ENCODE results near the gene CCDC107. TPM values are rescaled to one million over a fixed set of nuclear protein-coding genes. Genes with fewer than 3 reads are reported as not detected.
A peak's percentile ranks its signal among the peaks of the same experiment; 100 is the strongest.

The CCDC107 gene
- total and polyA plus RNA-seq, 2 of the 13 experiments (the other 11 are each of a cell fraction or from before 2014, with no cell fraction given) = 7.1 to 15.2 TPM

DNA sequence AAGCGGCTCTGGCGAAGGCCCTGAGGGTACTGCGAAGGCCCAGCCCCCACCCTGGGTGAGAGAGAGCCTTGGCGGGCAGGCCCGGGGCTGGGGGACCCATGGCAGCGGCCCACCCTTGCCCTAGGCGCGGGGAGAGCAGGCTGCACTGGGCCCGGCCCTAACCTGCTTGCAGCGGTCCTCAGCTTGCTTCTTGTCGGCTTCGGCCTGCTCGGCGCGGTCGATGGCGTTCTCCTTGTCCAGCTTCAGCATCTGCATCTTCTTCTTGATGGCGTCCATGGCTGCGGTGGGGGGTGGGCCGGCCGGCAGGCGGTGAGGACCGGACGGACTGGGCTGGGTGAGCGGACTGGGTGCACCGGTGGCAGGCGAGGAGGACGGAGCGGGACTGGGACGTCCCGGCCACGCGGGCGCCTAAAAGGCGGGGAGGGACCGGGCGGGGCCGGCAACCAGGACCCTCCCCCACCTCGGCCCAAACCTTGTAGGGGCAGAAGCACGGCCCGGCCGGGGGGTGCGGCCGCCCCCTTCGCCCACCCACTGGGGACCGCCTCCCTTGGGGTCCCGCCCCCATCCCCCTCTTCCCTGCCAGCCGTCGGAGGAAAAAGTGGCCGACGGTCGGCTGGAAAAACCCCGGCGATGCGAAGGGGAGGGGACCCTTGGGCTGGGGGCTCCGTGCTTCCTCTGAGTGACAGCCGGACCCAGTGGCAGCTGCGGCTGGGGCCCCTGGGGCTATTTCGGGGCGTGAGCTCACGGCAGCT lies 31.6 kb downstream of the CCDC107 start, which contains the start of gene TPM2 (continued):
- TF ChIP-seq, protein P1, sequence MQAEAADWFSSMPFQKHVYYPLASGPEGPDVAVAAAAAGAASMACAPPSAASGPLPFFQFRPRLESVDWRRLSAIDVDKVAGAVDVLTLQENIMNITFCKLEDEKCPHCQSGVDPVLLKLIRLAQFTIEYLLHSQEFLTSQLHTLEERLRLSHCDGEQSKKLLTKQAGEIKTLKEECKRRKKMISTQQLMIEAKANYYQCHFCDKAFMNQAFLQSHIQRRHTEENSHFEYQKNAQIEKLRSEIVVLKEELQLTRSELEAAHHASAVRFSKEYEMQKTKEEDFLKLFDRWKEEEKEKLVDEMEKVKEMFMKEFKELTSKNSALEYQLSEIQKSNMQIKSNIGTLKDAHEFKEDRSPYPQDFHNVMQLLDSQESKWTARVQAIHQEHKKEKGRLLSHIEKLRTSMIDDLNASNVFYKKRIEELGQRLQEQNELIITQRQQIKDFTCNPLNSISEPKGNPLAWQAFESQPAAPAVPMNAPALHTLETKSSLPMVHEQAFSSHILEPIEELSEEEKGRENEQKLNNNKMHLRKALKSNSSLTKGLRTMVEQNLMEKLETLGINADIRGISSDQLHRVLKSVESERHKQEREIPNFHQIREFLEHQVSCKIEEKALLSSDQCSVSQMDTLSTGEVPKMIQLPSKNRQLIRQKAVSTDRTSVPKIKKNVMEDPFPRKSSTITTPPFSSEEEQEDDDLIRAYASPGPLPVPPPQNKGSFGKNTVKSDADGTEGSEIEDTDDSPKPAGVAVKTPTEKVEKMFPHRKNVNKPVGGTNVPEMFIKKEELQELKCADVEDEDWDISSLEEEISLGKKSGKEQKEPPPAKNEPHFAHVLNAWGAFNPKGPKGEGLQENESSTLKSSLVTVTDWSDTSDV (CRISPR knock-in tag; IDR thresholded peaks at IDR 0.05) = no peak
- TF ChIP-seq SCMH1 (CRISPR knock-in tag; IDR thresholded peaks at IDR 0.05; ENCODE audit: borderline replicate concordance) (no peak), SP2 (CRISPR knock-in tag; IDR thresholded peaks at IDR 0.05) (0 out of 2 replicates have a peak, but pooled peaks have one; percentile 16), HOXA3 (CRISPR knock-in tag; IDR thresholded peaks at IDR 0.05) (0 out of 2 replicates have a peak, but pooled peaks have one; percentile 14)

DNA sequence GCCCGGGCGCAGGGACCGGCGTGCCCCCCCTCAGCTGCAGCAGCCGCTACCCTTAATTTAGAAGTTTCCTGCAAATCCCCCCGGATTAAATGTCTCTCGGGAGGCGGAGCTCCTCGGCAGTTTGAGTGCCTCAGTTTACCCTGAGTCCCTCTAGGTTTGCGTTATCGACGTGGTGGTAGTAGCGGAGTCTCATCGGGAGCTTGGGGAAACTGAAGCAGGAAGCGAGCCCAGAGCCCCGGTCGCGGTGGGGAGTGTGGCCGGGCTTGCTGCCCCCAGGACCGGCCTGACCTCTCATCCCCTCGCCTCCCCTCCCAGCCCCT lies 32.2 kb downstream of the CCDC107 start:
- ATAC-seq (peak; percentile 31; the same call in 2 of the 3 replicates), DNase-seq (ENCODE audit: low spot score) (no peak), FAIRE-seq (no peak)
- Histone ChIP-seq H3K4me2 (ENCODE audit: low read depth, low read length) (peak overlapping the region; percentile 90), H3K4me1 (ENCODE audit: insufficient read depth, low read length) (peaks cover 66% of the 10 kb centered on the region), H3K36me3 (replicated peaks in 1 of 2; ENCODE audit: control insufficient read depth in 1 of 2, insufficient read depth in 2 of 2, low read length in 2 of 2) (no peaks in the 10 kb centered on the region), H3K27me3 (ENCODE audit: control insufficient read depth in 1 of 2, insufficient read depth in 2 of 2, low read length in 2 of 2) (no peaks in the 10 kb centered on the region), H3K9ac (ENCODE audit: insufficient read depth, low read depth, low read length) (peak overlapping the region; percentile 68; the same call in 1 of the 2 replicates), H3K79me2 (ENCODE audit: insufficient read depth, low read length) (no peaks in the 10 kb centered on the region), H3K4me3 (replicated peaks in 1 of 3; ENCODE audit: insufficient read depth in 1 of 3, low read depth in 2 of 3, low read length in 3 of 3) (peak overlapping the region; percentile 75 to 84 (median 81); a peak in 4 of 6 replicates), H3K27ac (ENCODE audit: extremely low read length, insufficient read depth, low read length) (no peak overlapping the region), H3K9me3 (ENCODE audit: low read length) (no peaks in the 10 kb centered on the region), H4K20me1 (ENCODE audit: insufficient read depth, low read length) (no peaks in the 10 kb centered on the region), H2AFZ (ENCODE audit: low read length) (no peak overlapping the region)
- in situ Hi-C loops (cut with HindIII; ENCODE audit: extremely low pct_ligation_motif_present, low pct_unique_long_range_greater_than_20kb) = no loop called here
- 74% methylated on average over 10 of the region's 21 CpGs for WGBS (ENCODE audit: low lambda C conversion rate)
- CTCF ChIA-PET (ENCODE audit: low intra/inter-chr PET ratio, low total read pairs) = no interaction called here
- intact Hi-C loops (cut with micrococcal nuclease; ENCODE audit: unreplicated experiment) = loop anchor here (10.0 kb wide), 1 partner anchor 45 kb away; no protein-coding TSS in a partner anchor
- POLR2A ChIA-PET = interaction anchor here (0.7 to 6.1 kb wide), 12 partner anchors 10 to 139 kb away, joined by 3 to 68 read pairs (median 8); partner anchors contain the start of genes ARHGEF39, CA9, CCDC107 and CREB3
- TF ChIP-seq SRY (CRISPR knock-in tag; IDR thresholded peaks at IDR 0.05) (peak; percentile 68; the same call in 1 of the 2 replicates), ZBTB38 (CRISPR knock-in tag; IDR thresholded peaks at IDR 0.05) (peak; percentile 27; the same call in 1 of the 2 replicates), DNMT3B (CRISPR knock-in tag; conservative IDR thresholded peaks at IDR 0.05) (no peak), ZNF781 (CRISPR knock-in tag; IDR thresholded peaks at IDR 0.05; ENCODE audit: borderline replicate concordance, not compliant biosample characterization) (no peak), POLR2A (IDR thresholded peaks at IDR 0.05; ENCODE audit: insufficient read depth in 1 of 2, low read depth in 2 of 2, low read length in 2 of 2) (no peak), HNRNPH1 (optimal IDR thresholded peaks at IDR 0.05; ENCODE audit: low read depth, low read length) (no peak)
- TF ChIP-seq, protein P2, sequence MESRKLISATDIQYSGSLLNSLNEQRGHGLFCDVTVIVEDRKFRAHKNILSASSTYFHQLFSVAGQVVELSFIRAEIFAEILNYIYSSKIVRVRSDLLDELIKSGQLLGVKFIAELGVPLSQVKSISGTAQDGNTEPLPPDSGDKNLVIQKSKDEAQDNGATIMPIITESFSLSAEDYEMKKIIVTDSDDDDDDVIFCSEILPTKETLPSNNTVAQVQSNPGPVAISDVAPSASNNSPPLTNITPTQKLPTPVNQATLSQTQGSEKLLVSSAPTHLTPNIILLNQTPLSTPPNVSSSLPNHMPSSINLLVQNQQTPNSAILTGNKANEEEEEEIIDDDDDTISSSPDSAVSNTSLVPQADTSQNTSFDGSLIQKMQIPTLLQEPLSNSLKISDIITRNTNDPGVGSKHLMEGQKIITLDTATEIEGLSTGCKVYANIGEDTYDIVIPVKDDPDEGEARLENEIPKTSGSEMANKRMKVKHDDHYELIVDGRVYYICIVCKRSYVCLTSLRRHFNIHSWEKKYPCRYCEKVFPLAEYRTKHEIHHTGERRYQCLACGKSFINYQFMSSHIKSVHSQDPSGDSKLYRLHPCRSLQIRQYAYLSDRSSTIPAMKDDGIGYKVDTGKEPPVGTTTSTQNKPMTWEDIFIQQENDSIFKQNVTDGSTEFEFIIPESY (CRISPR knock-in tag; IDR thresholded peaks at IDR 0.05) = 0 out of 2 replicates have a peak, but pooled peaks have one; percentile 22
- TF ChIP-seq, protein P3, sequence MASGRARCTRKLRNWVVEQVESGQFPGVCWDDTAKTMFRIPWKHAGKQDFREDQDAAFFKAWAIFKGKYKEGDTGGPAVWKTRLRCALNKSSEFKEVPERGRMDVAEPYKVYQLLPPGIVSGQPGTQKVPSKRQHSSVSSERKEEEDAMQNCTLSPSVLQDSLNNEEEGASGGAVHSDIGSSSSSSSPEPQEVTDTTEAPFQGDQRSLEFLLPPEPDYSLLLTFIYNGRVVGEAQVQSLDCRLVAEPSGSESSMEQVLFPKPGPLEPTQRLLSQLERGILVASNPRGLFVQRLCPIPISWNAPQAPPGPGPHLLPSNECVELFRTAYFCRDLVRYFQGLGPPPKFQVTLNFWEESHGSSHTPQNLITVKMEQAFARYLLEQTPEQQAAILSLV (CRISPR knock-in tag; IDR thresholded peaks at IDR 0.05; ENCODE audit: borderline replicate concordance) = no peak
- BruUV-seq (replicated peaks) = no TSS peak
